AG10803 (cell line): ENCODE results near the gene RMND5A.

ENCODE experiments used
- DNase-seq: peaks from one replicate; pipeline ENCODE4 v3.0.0; 2010; ENCODE audit warnings: low read depth
- H3K4me3 ChIP-seq: 2 replicates; pipeline ENCODE4 v1.5.1; 2011; ENCODE audit warnings: mild to moderate bottlenecking, low read length, control low read depth
- TF ChIP-seq, protein P1 (sequence below): conservative IDR thresholded peaks from 2 replicates; pipeline ENCODE4 v1.5.1; 2011; ENCODE audit warnings: mild to moderate bottlenecking, low read length, control low read depth, inconsistent platforms

The RMND5A gene

DNA sequence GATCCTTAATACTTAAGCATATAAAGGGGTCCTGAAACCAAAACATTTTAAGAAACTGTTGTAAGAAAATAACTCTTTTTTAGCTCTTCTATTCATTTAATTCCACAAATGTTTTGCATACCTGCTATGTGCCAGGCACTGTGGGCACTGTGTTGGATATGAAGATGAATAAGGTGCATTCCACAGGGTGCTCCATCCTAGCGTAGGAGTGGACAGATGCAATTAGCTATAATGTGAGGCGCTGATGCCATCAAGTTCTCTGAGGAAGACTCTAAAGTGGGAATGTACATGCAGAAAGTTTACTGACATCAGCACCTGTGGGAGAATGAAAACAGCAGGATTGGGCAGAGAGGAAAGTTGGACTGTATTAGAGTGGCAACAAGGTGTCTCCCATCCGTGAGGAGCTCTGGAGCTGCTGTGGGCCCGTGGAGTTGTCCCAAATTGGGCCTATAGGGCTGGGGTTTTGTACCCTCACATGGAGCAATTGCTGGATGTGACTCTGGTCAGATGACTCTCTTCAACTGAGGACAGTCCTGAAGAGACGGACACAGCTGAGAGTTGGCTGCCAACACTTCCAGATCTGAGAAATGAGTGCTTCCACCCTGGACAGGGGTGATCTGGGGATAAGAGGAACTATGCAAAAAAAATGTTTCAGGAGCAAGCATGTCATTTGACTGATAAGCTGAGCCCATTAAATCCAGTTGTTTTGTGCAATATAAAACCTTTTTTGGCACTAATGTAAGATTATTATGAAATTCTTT is 48.3 kb downstream of the RMND5A start:
- TF ChIP-seq, protein P1, sequence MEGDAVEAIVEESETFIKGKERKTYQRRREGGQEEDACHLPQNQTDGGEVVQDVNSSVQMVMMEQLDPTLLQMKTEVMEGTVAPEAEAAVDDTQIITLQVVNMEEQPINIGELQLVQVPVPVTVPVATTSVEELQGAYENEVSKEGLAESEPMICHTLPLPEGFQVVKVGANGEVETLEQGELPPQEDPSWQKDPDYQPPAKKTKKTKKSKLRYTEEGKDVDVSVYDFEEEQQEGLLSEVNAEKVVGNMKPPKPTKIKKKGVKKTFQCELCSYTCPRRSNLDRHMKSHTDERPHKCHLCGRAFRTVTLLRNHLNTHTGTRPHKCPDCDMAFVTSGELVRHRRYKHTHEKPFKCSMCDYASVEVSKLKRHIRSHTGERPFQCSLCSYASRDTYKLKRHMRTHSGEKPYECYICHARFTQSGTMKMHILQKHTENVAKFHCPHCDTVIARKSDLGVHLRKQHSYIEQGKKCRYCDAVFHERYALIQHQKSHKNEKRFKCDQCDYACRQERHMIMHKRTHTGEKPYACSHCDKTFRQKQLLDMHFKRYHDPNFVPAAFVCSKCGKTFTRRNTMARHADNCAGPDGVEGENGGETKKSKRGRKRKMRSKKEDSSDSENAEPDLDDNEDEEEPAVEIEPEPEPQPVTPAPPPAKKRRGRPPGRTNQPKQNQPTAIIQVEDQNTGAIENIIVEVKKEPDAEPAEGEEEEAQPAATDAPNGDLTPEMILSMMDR = no peak
- no peak for DNase-seq
- no peak overlapping the region for H3K4me3 ChIP-seq

DNA sequence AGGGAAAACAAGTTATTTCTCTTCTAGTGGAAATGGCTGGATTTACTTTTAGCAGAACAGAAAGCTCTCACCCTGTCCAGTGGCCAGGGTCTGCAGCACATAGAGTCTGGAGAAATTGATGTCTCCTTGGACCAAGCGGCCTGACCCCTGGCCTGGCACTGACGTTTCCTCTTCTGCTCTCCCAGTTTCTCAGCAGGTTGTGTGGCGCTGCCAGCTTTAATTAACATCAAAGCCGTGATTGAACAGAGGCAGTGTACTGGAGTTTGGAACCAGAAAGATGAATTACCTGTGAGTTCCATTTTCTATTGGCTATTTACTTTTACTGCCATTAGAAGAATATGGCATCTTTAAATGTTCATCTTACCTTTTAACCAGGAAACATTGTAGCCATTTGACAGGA is 49.7 kb downstream of the RMND5A start:
- TF ChIP-seq, protein P1 = no peak
- no peak for DNase-seq
- H3K4me3 ChIP-seq = no peak overlapping the region

DNA sequence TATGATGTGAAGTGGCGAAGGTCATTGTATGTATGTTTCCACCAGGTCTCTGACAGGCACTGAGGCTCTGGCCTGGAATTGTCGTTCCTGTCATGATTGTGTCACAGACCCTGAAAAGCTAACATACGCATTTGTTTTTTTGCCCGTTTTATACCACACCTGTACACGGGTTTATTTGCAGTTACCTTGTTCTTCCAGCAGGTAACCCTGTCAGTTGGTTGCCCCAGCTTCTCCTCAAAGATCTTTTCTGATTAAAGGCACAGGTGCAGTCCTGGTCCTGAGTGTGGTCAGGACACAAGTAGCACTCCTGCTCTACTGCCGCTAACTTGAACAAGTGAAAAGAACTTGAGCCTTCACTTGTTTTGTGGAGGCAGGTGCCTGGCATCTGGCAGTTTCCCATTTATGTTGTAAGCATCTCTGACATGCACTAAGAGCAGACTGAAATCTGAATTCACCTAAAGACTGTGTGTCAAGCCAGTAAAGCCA is 50.8 kb downstream of the RMND5A start:
- H3K4me3 ChIP-seq = no peak overlapping the region
- TF ChIP-seq, protein P1 = no peak
- no peak for DNase-seq

DNA sequence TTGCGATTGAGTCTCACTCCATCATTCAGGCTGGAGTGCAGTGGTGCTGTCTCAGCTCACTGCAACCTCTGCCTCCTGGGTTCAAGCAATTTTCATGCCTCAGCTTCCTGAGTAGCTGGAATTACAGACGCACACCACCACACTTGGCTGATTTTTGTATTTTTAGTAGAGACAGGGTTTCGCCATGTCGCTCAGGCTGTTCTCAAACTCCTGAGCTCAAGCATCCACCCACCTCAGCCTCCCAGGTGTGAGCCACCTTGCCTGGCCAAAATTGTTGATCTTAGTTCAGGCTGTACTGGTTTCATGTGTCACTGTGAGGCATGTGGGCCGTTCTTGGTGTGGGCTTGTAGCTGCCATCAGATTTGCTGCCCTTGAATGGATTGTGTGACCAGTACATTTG is 52.5 kb downstream of the RMND5A start:
- no peak overlapping the region for H3K4me3 ChIP-seq
- no peak for DNase-seq
- TF ChIP-seq, protein P1 = no peak

DNA sequence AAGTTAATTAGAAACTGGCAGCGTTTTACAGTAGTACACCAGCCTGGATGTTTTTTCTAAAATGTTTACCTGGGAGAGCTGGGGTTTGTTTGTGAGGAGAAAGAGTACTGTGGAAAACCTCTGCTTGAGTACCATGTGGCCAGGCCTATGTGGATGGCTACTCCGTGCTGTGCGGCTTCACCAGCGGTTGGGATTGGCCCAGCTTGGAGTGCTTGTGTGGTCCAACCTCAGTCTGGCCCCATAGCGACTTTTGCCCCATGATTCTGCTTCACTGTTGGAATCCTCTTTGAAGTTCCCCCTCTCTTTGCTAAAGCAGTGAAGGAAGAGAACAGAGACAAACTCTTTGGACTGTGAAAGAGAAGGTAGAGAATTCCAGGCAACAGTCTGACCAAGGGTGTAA is 54.8 kb downstream of the RMND5A start:
- H3K4me3 ChIP-seq = no peak overlapping the region
- DNase-seq = no peak
- TF ChIP-seq, protein P1 = no peak

DNA sequence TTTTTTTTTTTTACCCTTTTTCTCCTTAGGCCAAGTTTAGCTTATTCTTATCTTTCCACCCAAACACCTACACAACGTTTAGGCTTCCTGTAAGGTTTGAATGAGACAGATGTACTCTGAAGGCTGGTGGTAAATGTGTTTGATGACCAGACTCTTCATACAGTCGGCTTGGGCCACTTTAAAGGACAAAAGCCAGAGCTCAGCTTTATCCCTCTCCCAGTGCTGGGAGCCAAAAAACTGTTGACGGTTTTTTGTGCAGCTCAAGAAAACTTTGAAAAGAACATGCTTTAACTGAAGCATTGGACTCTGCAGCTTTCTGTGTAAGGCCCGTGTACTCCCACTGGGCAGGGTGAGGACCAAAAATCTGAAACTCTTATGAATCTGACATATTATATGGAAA is 55.2 kb downstream of the RMND5A start:
- H3K4me3 ChIP-seq = no peak overlapping the region
- DNase-seq = no peak
- TF ChIP-seq, protein P1 = no peak

DNA sequence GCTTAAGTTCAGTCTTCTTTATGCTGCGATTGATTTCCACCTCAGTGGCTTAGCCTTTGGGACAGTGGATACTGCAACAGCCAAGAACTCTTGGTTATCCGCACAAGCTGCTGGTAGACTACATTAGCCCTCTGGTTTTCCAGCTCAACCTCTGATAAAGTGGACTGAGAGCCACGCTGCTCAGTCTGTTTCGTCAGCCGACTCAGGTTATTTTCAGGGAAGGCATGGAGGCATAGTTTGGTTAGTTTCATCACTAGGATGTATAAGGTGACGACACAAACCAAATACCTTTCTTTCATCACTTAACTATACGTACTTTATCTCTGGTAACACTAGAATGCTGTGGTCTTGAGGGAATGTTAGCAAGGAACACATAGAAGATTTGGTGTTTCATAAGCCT is 56.4 kb downstream of the RMND5A start:
- H3K4me3 ChIP-seq = no peak overlapping the region
- no peak for DNase-seq
- TF ChIP-seq, protein P1 = no peak
